ENCODE results near the gene DMAC2.

Gene DMAC2

GRCh38 chr19:41399525-41399924 lies 40.2 kb downstream of the DMAC2 start:
- Histone ChIP-seq H3K4me2 (ENCODE audit: insufficient read depth, low read length) (peak overlapping the region; percentile 93; the same call in 1 of the 2 replicates), H3K9ac (ENCODE audit: low read depth, low read length) (no peak overlapping the region)
- TF ChIP-seq, protein P1, sequence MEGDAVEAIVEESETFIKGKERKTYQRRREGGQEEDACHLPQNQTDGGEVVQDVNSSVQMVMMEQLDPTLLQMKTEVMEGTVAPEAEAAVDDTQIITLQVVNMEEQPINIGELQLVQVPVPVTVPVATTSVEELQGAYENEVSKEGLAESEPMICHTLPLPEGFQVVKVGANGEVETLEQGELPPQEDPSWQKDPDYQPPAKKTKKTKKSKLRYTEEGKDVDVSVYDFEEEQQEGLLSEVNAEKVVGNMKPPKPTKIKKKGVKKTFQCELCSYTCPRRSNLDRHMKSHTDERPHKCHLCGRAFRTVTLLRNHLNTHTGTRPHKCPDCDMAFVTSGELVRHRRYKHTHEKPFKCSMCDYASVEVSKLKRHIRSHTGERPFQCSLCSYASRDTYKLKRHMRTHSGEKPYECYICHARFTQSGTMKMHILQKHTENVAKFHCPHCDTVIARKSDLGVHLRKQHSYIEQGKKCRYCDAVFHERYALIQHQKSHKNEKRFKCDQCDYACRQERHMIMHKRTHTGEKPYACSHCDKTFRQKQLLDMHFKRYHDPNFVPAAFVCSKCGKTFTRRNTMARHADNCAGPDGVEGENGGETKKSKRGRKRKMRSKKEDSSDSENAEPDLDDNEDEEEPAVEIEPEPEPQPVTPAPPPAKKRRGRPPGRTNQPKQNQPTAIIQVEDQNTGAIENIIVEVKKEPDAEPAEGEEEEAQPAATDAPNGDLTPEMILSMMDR (IDR thresholded peaks at IDR 0.05; ENCODE audit: borderline replicate concordance, extremely low read depth, low read length, poor library complexity, severe bottlenecking): no peak
- no peak for TF ChIP-seq EZH2 (IDR thresholded peaks at IDR 0.05; ENCODE audit: borderline replicate concordance, low read depth, low read length, severe bottlenecking)

GRCh38 chr19:41399091-41399490 lies 40.6 kb downstream of the DMAC2 start:
- peaks cover 33% of the 10 kb centered on the region for H3K4me1 ChIP-seq (ENCODE audit: insufficient read depth, low read length)
- no peaks in the 10 kb centered on the region for H3K27me3 ChIP-seq (ENCODE audit: insufficient read depth, low read length, poor library complexity)
- DNase-seq: no peak
- peak overlapping the region; percentile 71 to 82; a peak in 3 of 4 replicates for H3K4me3 ChIP-seq (ENCODE audit: low read depth in 1 of 2, low read length in 2 of 2)
- peak overlapping the region; percentile 75 for H3K9ac ChIP-seq (ENCODE audit: low read depth, low read length)
- no peaks in the 10 kb centered on the region for H3K9me3 ChIP-seq (ENCODE audit: insufficient read depth, low read length, severe bottlenecking)
- ATAC-seq (ENCODE audit: insufficient read depth, low read depth): no peak
- H4K20me1 ChIP-seq (ENCODE audit: insufficient read depth, low read length): no peaks in the 10 kb centered on the region
- peak overlapping the region; percentile 93 for H3K4me2 ChIP-seq (ENCODE audit: insufficient read depth, low read length)
- peaks cover 59% of the 10 kb centered on the region for H3K79me2 ChIP-seq (ENCODE audit: insufficient read depth, low read length)
- no peak overlapping the region for H2AFZ ChIP-seq (ENCODE audit: low read depth, low read length)
- H3K27ac ChIP-seq (ENCODE audit: low read length): no peak overlapping the region; the same call in 1 of the 2 replicates
- H3K36me3 ChIP-seq (ENCODE audit: insufficient read depth, low read length): no peaks in the 10 kb centered on the region
- TF ChIP-seq EZH2 (IDR thresholded peaks at IDR 0.05; ENCODE audit: borderline replicate concordance, low read depth, low read length, severe bottlenecking): no peak
- TF ChIP-seq, protein P1 (IDR thresholded peaks at IDR 0.05; ENCODE audit: borderline replicate concordance, extremely low read depth, low read length, poor library complexity, severe bottlenecking): no peak

More at GRCh38 chr19:41399525-41399924, 40.2 kb downstream of the DMAC2 start:
- ATAC-seq (ENCODE audit: insufficient read depth, low read depth) (no peak), DNase-seq (no peak)
- Histone ChIP-seq H3K36me3 (ENCODE audit: insufficient read depth, low read length) (no peaks in the 10 kb centered on the region), H3K4me1 (ENCODE audit: insufficient read depth, low read length) (peaks cover 33% of the 10 kb centered on the region), H3K9me3 (ENCODE audit: insufficient read depth, low read length, severe bottlenecking) (no peaks in the 10 kb centered on the region), H2AFZ (ENCODE audit: low read depth, low read length) (no peak overlapping the region), H4K20me1 (ENCODE audit: insufficient read depth, low read length) (no peaks in the 10 kb centered on the region), H3K27ac (ENCODE audit: low read length) (no peak overlapping the region), H3K27me3 (ENCODE audit: insufficient read depth, low read length, poor library complexity) (no peaks in the 10 kb centered on the region), H3K4me3 (ENCODE audit: low read depth in 1 of 2, low read length in 2 of 2) (peak overlapping the region in 1 of 2 experiments; percentile 71; a peak in 1 of 4 replicates), H3K79me2 (ENCODE audit: insufficient read depth, low read length) (peaks cover 56% of the 10 kb centered on the region)

DNA sequence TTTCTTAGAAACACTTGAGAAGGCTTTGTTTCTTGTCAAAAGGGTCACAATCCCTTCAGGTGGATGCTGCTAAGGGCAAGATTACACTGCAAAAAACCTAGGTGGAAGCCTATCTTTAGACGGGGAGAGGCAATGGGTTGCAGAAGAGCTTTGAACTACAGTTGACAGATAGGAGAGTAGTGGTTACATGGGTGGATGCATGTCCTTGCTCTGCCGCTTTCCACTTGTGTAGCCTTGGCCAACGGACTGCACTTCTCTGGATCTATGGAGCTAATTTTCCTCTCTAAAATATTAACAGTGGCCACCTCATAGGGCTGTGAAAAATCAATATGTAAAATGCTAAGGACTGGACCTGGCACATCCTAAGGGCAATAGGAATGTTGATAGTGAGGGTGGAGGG lies 41.1 kb downstream of the DMAC2 start:
- H3K36me3 ChIP-seq (ENCODE audit: insufficient read depth, low read length): no peaks in the 10 kb centered on the region
- H3K4me3 ChIP-seq (ENCODE audit: low read depth in 1 of 2, low read length in 2 of 2): peak overlapping the region; percentile 71 to 82
- H2AFZ ChIP-seq (ENCODE audit: low read depth, low read length): no peak overlapping the region
- TF ChIP-seq, protein P1 (IDR thresholded peaks at IDR 0.05; ENCODE audit: borderline replicate concordance, extremely low read depth, low read length, poor library complexity, severe bottlenecking): no peak
- no peak for TF ChIP-seq EZH2 (IDR thresholded peaks at IDR 0.05; ENCODE audit: borderline replicate concordance, low read depth, low read length, severe bottlenecking)
- no peak for DNase-seq
- no peak for ATAC-seq (ENCODE audit: insufficient read depth, low read depth)
- no peaks in the 10 kb centered on the region for H4K20me1 ChIP-seq (ENCODE audit: insufficient read depth, low read length)
- no peaks in the 10 kb centered on the region for H3K27me3 ChIP-seq (ENCODE audit: insufficient read depth, low read length, poor library complexity)
- peak overlapping the region; percentile 75 for H3K9ac ChIP-seq (ENCODE audit: low read depth, low read length)
- H3K27ac ChIP-seq (ENCODE audit: low read length): peak overlapping the region; percentile 93
- H3K9me3 ChIP-seq (ENCODE audit: insufficient read depth, low read length, severe bottlenecking): no peaks in the 10 kb centered on the region
- peak overlapping the region; percentile 93 for H3K4me2 ChIP-seq (ENCODE audit: insufficient read depth, low read length)
- peaks cover 33% of the 10 kb centered on the region for H3K4me1 ChIP-seq (ENCODE audit: insufficient read depth, low read length)
- peaks cover 63% of the 10 kb centered on the region for H3K79me2 ChIP-seq (ENCODE audit: insufficient read depth, low read length)
